HFFc6 (cell line): ENCODE data around the gene PTRH1. TPM values are rescaled to one million over a fixed set of nuclear protein-coding genes. Genes with fewer than 3 reads are reported as not detected.

ENCODE experiments used
- DNase-seq: peaks from one replicate; pipeline ENCODE4 v3.0.0-alpha.2; 2018
- H3K27ac Mint-ChIP-seq: 2 replicates; pipeline ENCODE4 v1.8.0; 2020; ENCODE audit warnings: mild to moderate bottlenecking, mixed read lengths
- H3K27me3 Mint-ChIP-seq: 2 replicates; pipeline ENCODE4 v1.8.0; 2021; ENCODE audit warnings: mild to moderate bottlenecking, moderate library complexity, mixed read lengths; ENCODE audit not compliant: insufficient read depth
- H3K36me3 Mint-ChIP-seq: 2 replicates; pipeline ENCODE4 v1.8.0; 2021; ENCODE audit warnings: low read depth, mixed read lengths
- H3K4me1 Mint-ChIP-seq: 2 replicates; pipeline ENCODE4 v1.8.0; 2020; ENCODE audit warnings: low read depth, mixed read lengths
- H3K4me3 Mint-ChIP-seq: 2 replicates; pipeline ENCODE4 v1.8.0; 2020; ENCODE audit warnings: mild to moderate bottlenecking, moderate library complexity, mixed read lengths
- H3K9me3 Mint-ChIP-seq: 2 replicates; pipeline ENCODE4 v1.8.0; 2020; ENCODE audit warnings: mild to moderate bottlenecking, mixed read lengths
- CTCF ChIP-seq: fragments of 200-600 bp; sonication (generic); IDR thresholded peaks from 2 replicates; pipeline ENCODE4 v1.5.0; 2021; ENCODE audit warnings: antibody characterized with exemption, mild to moderate bottlenecking
- total RNA-seq, 6 experiments: library from RNA; stranded (reverse); fragmentation: NEBNext Ultra II Directional; extraction: Animal tissue kit (Norgen Biotek cat#: 25700); gene quantifications; 2 replicates in 1 of 6; 3 replicates in 5 of 6; pipeline ENCODE4 v1.2.3, GENCODE V29; 2021

The PTRH1 gene
- total RNA-seq, 6 experiments from 2014 or later: 21.0 to 22.1 (median 21.5) TPM

GRCh38 chr9:127735530-127736185 lies 20.2 kb upstream of the PTRH1 start:
- Mint-ChIP-seq H3K27me3 (peaks cover 8% of the 10 kb centered on the region), H3K27ac (peak overlapping the region; percentile 85), H3K36me3 (no peaks in the 10 kb centered on the region), H3K9me3 (no peaks in the 10 kb centered on the region), H3K4me3 (peak overlapping the region; percentile 87; the same call in 1 of the 2 replicates), H3K4me1 (peaks cover 9% of the 10 kb centered on the region)
- no peak; the same call in 1 of the 2 replicates for TF ChIP-seq CTCF
- DNase-seq: no peak

- Mint-ChIP-seq H3K9me3 (no peaks in the 10 kb centered on the region), H3K27ac (peak within 1 kb of the TSS; percentile 85), H3K4me3 (peak within 1 kb of the TSS; percentile 87)
These were observed 19.5 kb upstream of the PTRH1 start, which contains the start of gene TOR2A for GRCh38 chr9:127734747-127735529. TSS of gene TOR2A (minus strand) at chr9:127735294. CDS start at chr9:127735270, 24 bp downstream.

GRCh38 chr9:127734247-127734746 lies 18.8 kb upstream of the PTRH1 start:
- H3K27ac Mint-ChIP-seq: peak overlapping the region; percentile 85

More at GRCh38 chr9:127734747-127735529, 19.5 kb upstream of the PTRH1 start, which contains the start of gene TOR2A:
- peaks cover 9% of the 10 kb centered on the region for H3K4me1 Mint-ChIP-seq
- no peaks in the 10 kb centered on the region for H3K36me3 Mint-ChIP-seq
- peak; percentile 82 for TF ChIP-seq CTCF
- peak; percentile 95 for DNase-seq
- H3K27me3 Mint-ChIP-seq: peaks cover 8% of the 10 kb centered on the region

GRCh38 chr9:127733614-127734013 lies 18.2 kb upstream of the PTRH1 start:
- Mint-ChIP-seq H3K27me3 (peaks cover 4% of the 10 kb centered on the region), H3K36me3 (no peaks in the 10 kb centered on the region), H3K4me1 (peaks cover 9% of the 10 kb centered on the region), H3K9me3 (no peaks in the 10 kb centered on the region), H3K27ac (no peak overlapping the region; the same call in 1 of the 2 replicates), H3K4me3 (peak overlapping the region; percentile 87; the same call in 1 of the 2 replicates)
- no peak for TF ChIP-seq CTCF
- no peak for DNase-seq

More at GRCh38 chr9:127734247-127734746, 18.8 kb upstream of the PTRH1 start:
- DNase-seq: no peak
- Mint-ChIP-seq H3K9me3 (no peaks in the 10 kb centered on the region), H3K27me3 (peaks cover 7% of the 10 kb centered on the region), H3K4me3 (peak overlapping the region; percentile 87), H3K4me1 (peaks cover 9% of the 10 kb centered on the region), H3K36me3 (no peaks in the 10 kb centered on the region)
- peak; percentile 92; the same call in 1 of the 2 replicates for TF ChIP-seq CTCF

- H3K36me3 Mint-ChIP-seq: no peaks in the 10 kb centered on the region
- TF ChIP-seq CTCF: no peak
- peaks cover 9% of the 10 kb centered on the region for H3K4me1 Mint-ChIP-seq
- no peak overlapping the region for H3K4me3 Mint-ChIP-seq
- no peaks in the 10 kb centered on the region for H3K9me3 Mint-ChIP-seq
- no peak for DNase-seq
- H3K27ac Mint-ChIP-seq: no peak overlapping the region
- H3K27me3 Mint-ChIP-seq: no peaks in the 10 kb centered on the region; the same call in 1 of the 2 replicates
These were observed 17.0 kb upstream of the PTRH1 start for GRCh38 chr9:127732444-127732843.
